Thyroid gland (tissue), 4 donors: Measurements from ENCODE around the gene UNKL. TPM values are rescaled to one million over a fixed set of nuclear protein-coding genes. Genes with fewer than 3 reads are reported as not detected.

Experiments
- DNase-seq, 2 donors: peaks; one replicate each; pipeline ENCODE4 v3.0.0-alpha.2; 2019
- H3K27ac ChIP-seq, 3 donors: fragments of 200-600 bp; sonication (generic); 1 replicate in 2 of 3; 2 replicates in 1 of 3; pipeline ENCODE4 v1.5.1; 2016 to 2019; ENCODE audit warnings: mild to moderate bottlenecking in 1 of 3, moderate library complexity in 1 of 3
- H3K27me3 ChIP-seq: fragments of 200-600 bp; sonication (generic); one replicate; pipeline ENCODE4 v1.5.1; 2019
- H3K36me3 ChIP-seq, 2 donors: fragments of 200-600 bp; sonication (generic); one replicate each; pipeline ENCODE4 v1.5.1; 2016 to 2019
- H3K4me1 ChIP-seq, 2 donors: fragments of 200-600 bp; sonication (generic); one replicate each; pipeline ENCODE4 v1.5.1; 2017 to 2019
- H3K4me3 ChIP-seq, 3 donors: fragments of 200-600 bp; sonication (generic); replicated peaks in 1 of 3; 1 replicate in 2 of 3; 2 replicates in 1 of 3; pipeline ENCODE4 v1.5.1; 2016; ENCODE audit warnings: mild to moderate bottlenecking in 1 of 3
- H3K9me3 ChIP-seq: fragments of 200-600 bp; sonication (generic); one replicate; pipeline ENCODE4 v1.5.1; 2017
- POLR2A ChIP-seq, 2 donors: fragments of 450-650 bp; IDR thresholded peaks; one replicate each; pipeline ENCODE4 v1.6.1; 2017; ENCODE audit warnings: antibody characterized with exemption in 2 of 2, mild to moderate bottlenecking in 2 of 2, moderate library complexity in 1 of 2
- WGBS, 2 donors: methylation state at CpG; one replicate each; pipeline ENCODE4 v1.1.5; 2017; 5-methylcytosine and 5-hydroxymethylcytosine counted together
- intact Hi-C: fragments of 100-400 bp; cut with DNase I; formaldehyde crosslinking; loops from one replicate; pipeline ENCODE4 v1.15.1; 2023
- total RNA-seq, 4 donors: library from RNA; depleted of rRNA; stranded (reverse); fragments of >200 nt; gene quantifications; one replicate each; pipeline ENCODE4 v1.2.3, GENCODE V29; 2016
- TF ChIP-seq, protein P1 (sequence below), 6 experiments: fragments of 200-600 bp in 3 of 6; fragments of 450-650 bp in 3 of 6; sonication (generic) in 3 of 6; IDR thresholded peaks; one replicate each; pipeline ENCODE4 v1.5.1; 2016 to 2019; ENCODE audit warnings: antibody characterized with exemption in 6 of 6, mild to moderate bottlenecking in 2 of 6, inconsistent platforms in 1 of 6, moderate library complexity in 1 of 6

UNKL gene
- total RNA-seq, 4 donors from 2014 or later = 26.2 to 46.9 (median 31.3) TPM

GRCh38 chr16:1351215-1351581, 63.3 kb downstream of the UNKL start:
- H3K4me1 ChIP-seq = peaks cover 18 to 23% of the 10 kb centered on the region in 2 donors
- peaks cover 12 to 16% of the 10 kb centered on the region in 2 donors for H3K36me3 ChIP-seq
- 0 to 2% methylated on average over 7 to 14 of the region's 35 CpGs for WGBS, 2 donors
- intact Hi-C loops = loop anchor here (5.0 kb wide), 2 partner anchors 39 to 56 kb away; no protein-coding TSS in a partner anchor
- DNase-seq = no peak
- peak overlapping the region; percentile 43 to 97 (median 95) for H3K4me3 ChIP-seq
- H3K27ac ChIP-seq = peak overlapping the region in 1 of 3 donors; percentile 49
- no peak for TF ChIP-seq POLR2A (IDR thresholded peaks at IDR 0.05)
- TF ChIP-seq, protein P1, sequence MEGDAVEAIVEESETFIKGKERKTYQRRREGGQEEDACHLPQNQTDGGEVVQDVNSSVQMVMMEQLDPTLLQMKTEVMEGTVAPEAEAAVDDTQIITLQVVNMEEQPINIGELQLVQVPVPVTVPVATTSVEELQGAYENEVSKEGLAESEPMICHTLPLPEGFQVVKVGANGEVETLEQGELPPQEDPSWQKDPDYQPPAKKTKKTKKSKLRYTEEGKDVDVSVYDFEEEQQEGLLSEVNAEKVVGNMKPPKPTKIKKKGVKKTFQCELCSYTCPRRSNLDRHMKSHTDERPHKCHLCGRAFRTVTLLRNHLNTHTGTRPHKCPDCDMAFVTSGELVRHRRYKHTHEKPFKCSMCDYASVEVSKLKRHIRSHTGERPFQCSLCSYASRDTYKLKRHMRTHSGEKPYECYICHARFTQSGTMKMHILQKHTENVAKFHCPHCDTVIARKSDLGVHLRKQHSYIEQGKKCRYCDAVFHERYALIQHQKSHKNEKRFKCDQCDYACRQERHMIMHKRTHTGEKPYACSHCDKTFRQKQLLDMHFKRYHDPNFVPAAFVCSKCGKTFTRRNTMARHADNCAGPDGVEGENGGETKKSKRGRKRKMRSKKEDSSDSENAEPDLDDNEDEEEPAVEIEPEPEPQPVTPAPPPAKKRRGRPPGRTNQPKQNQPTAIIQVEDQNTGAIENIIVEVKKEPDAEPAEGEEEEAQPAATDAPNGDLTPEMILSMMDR (IDR thresholded peaks at IDR 0.05) = no peak
- no peaks in the 10 kb centered on the region for H3K9me3 ChIP-seq
- H3K27me3 ChIP-seq = no peaks in the 10 kb centered on the region

DNA sequence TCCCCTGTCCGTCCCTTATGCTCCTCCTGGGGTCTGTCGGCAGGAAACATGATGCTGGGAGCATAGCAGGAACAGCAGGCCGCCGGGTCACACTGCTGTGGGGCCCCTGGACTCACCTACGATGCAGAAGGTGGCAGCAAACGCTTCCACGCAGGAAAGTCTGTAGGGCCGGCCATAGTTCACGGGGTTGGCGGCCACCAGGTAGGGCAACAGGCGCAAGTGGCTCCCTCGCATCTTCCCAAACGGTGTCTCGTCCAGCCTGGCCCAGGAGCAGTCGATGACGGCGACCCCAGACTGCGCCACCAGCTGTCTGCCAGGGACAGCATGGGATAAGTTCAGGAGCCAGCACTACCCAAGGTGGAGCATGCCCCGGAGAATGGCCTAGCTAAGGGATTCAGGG, 63.8 kb downstream of the UNKL start:
- WGBS, 2 donors = 86 to 90% methylated on average over 9 to 18 of the region's 19 CpGs
- H3K36me3 ChIP-seq = peaks cover 12 to 16% of the 10 kb centered on the region in 2 donors
- H3K4me3 ChIP-seq = peak overlapping the region in 2 of 3 donors; percentile 43 to 95
- peaks cover 18 to 23% of the 10 kb centered on the region in 2 donors for H3K4me1 ChIP-seq
- no peak for DNase-seq
- H3K9me3 ChIP-seq = no peaks in the 10 kb centered on the region
- no peak for TF ChIP-seq POLR2A (IDR thresholded peaks at IDR 0.05)
- TF ChIP-seq, protein P1 (IDR thresholded peaks at IDR 0.05) = no peak
- H3K27me3 ChIP-seq = no peaks in the 10 kb centered on the region
- intact Hi-C loops = loop anchor here (5.0 kb wide), 2 partner anchors 38 to 57 kb away; no protein-coding TSS in a partner anchor
- H3K27ac ChIP-seq = no peak overlapping the region

GRCh38 chr16:1349951-1350350, 64.6 kb downstream of the UNKL start:
- H3K27ac ChIP-seq = no peak overlapping the region
- intact Hi-C loops = loop anchor here (5.0 to 10.0 kb wide), 3 partner anchors 38 to 125 kb away; partner anchors contain the start of gene CLCN7
- DNase-seq = no peak
- H3K4me1 ChIP-seq = peaks cover 18 to 23% of the 10 kb centered on the region in 2 donors
- H3K27me3 ChIP-seq = no peaks in the 10 kb centered on the region
- no peak for TF ChIP-seq POLR2A (IDR thresholded peaks at IDR 0.05)
- TF ChIP-seq, protein P1 (IDR thresholded peaks at IDR 0.05) = no peak
- H3K4me3 ChIP-seq = no peak overlapping the region
- 91 to 94% methylated on average over 14 to 17 of the region's 17 CpGs for WGBS, 2 donors
- peaks cover 12 to 16% of the 10 kb centered on the region in 2 donors for H3K36me3 ChIP-seq
- no peaks in the 10 kb centered on the region for H3K9me3 ChIP-seq

- WGBS, 2 donors = 86 to 94% methylated on average over 16 of the region's 16 CpGs
- intact Hi-C loops = loop anchor here (10.0 kb wide), 1 partner anchor 125 kb away; the partner anchor contains the start of gene CLCN7
- no peak for DNase-seq
These were observed 65.2 kb downstream of the UNKL start for GRCh38 chr16:1349351-1349750.

DNA sequence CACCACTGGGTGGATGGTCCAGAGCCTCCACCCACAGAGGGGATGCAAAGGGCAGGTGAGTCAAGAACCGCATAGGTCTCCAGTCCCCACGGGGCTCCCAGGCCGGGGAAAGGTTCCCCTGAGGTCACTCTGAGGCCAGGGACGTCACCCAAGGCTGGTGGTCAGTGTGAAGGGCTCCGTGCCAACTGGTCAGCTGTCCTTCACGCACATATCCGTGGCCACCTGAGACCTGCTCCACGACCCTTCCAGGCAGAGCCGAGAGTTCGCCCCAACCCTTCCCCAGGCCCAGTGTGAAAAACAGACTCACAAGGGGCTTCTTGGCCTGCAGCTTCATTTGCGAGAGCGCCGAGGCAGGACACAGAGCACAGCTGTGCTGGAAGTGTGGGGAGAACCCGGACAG, 65.6 kb downstream of the UNKL start:
- Histone ChIP-seq H3K27me3 (no peaks in the 10 kb centered on the region), H3K4me1 (peaks cover 18 to 23% of the 10 kb centered on the region in 2 donors), H3K9me3 (no peaks in the 10 kb centered on the region), H3K36me3 (peaks cover 12 to 16% of the 10 kb centered on the region in 2 donors), H3K27ac (no peak overlapping the region), H3K4me3 (no peak overlapping the region)
- no peak for TF ChIP-seq POLR2A (IDR thresholded peaks at IDR 0.05)
- TF ChIP-seq, protein P1 (IDR thresholded peaks at IDR 0.05) = no peak
- DNase-seq = no peak
- 85 to 87% methylated on average over 7 to 8 of the region's 14 CpGs for WGBS, 2 donors
- intact Hi-C loops = loop anchor here (10.0 kb wide), 1 partner anchor 126 kb away; the partner anchor contains the start of gene CLCN7

More at GRCh38 chr16:1349351-1349750, 65.2 kb downstream of the UNKL start:
- no peak overlapping the region for H3K4me3 ChIP-seq
- H3K9me3 ChIP-seq = no peaks in the 10 kb centered on the region
- no peak overlapping the region for H3K27ac ChIP-seq
- peaks cover 18 to 23% of the 10 kb centered on the region in 2 donors for H3K4me1 ChIP-seq
- H3K36me3 ChIP-seq = peaks cover 12 to 16% of the 10 kb centered on the region in 2 donors
- no peaks in the 10 kb centered on the region for H3K27me3 ChIP-seq
- TF ChIP-seq, protein P1 (IDR thresholded peaks at IDR 0.05) = no peak
- no peak for TF ChIP-seq POLR2A (IDR thresholded peaks at IDR 0.05)
